Panc1 (cell line): Measurements from ENCODE around the gene MSH3. TPM values are rescaled to one million over a fixed set of nuclear protein-coding genes. Genes with fewer than 3 reads are reported as not detected.

ENCODE experiments used
- ATAC-seq: fragments of 200-7000 bp; cut with Tn5 transposase; 2 replicates; pipeline ENCODE4 v1.9.1; 2020; ENCODE audit warnings: mild to moderate bottlenecking, moderate library complexity
- BruUV-seq: library from RNA; stranded (reverse); fragments of 400-500 nt; replicated peaks from 2 replicates; lab custom pipeline; 2021; lab: Mats Ljungman, UMichigan
- CTCF ChIA-PET: fragments of 300-600 bp; sonication (Branson Sonifier 250); formaldehyde crosslinking; loops from one replicate; lab custom pipeline; 2022; ENCODE audit warnings: antibody characterized with exemption; lab: Charles Lee
- POLR2A ChIA-PET: fragments of 300-600 bp; sonication (Branson Sonifier 250); formaldehyde crosslinking; loops from one replicate; lab custom pipeline; 2022; ENCODE audit warnings: antibody characterized with exemption; lab: Charles Lee
- DNase-seq: peaks from one replicate; pipeline ENCODE4 v3.0.0-alpha.2; 2010; ENCODE audit warnings: low read depth, low spot score
- H3K27ac ChIP-seq: 2 replicates; pipeline ENCODE4 v1.5.1; 2011; ENCODE audit warnings: mild to moderate bottlenecking, low read length, inconsistent platforms
- H3K27me3 ChIP-seq: fragments of 200-500 bp; sonication (Bioruptor generic); 2 replicates; pipeline ENCODE4 v1.6.0; 2014; ENCODE audit warnings: low read length, inconsistent platforms; ENCODE audit not compliant: control insufficient read depth, insufficient read depth
- H3K36me3 ChIP-seq: fragments of 200-500 bp; sonication (Bioruptor generic); 2 replicates; pipeline ENCODE4 v1.5.1; 2014; ENCODE audit warnings: inconsistent platforms, mild to moderate bottlenecking, low read length, moderate library complexity; ENCODE audit not compliant: control insufficient read depth, insufficient read depth
- H3K4me1 ChIP-seq: 2 replicates; pipeline ENCODE4 v1.5.1; 2011; ENCODE audit warnings: inconsistent platforms, mild to moderate bottlenecking, low read length, moderate library complexity; ENCODE audit not compliant: control insufficient read depth, insufficient read depth
- H3K4me3 ChIP-seq, 2 experiments: 2 replicates each; pipeline ENCODE4 v1.5.1; 2011 to 2012; ENCODE audit warnings: low read depth in 2 of 2, low read length in 2 of 2, mild to moderate bottlenecking in 2 of 2, inconsistent platforms in 1 of 2, moderate library complexity in 1 of 2
- H3K9me3 ChIP-seq: fragments of 200-500 bp; sonication (Bioruptor generic); 2 replicates; pipeline ENCODE4 v1.5.1; 2014; ENCODE audit warnings: low read depth, mild to moderate bottlenecking, inconsistent platforms, low read length, moderate library complexity; ENCODE audit not compliant: control insufficient read depth, insufficient read depth
- POLR2AphosphoS5 ChIP-seq: IDR thresholded peaks from 2 replicates; pipeline ENCODE4 v1.6.1; 2012; ENCODE audit warnings: mild to moderate bottlenecking, low read depth, low read length, moderate library complexity
- SIN3A ChIP-seq: IDR thresholded peaks from 2 replicates; pipeline ENCODE4 v1.6.1; 2012; ENCODE audit warnings: low read depth, mild to moderate bottlenecking, low read length, moderate library complexity, borderline replicate concordance; ENCODE audit not compliant: insufficient read depth
- TCF7L2 ChIP-seq: IDR thresholded peaks from 2 replicates; pipeline ENCODE4 v1.6.1; 2011; ENCODE audit warnings: mild to moderate bottlenecking, low read depth, low read length, inconsistent platforms
- in situ Hi-C: cut with HindIII; loops from 2 replicates; pipeline ENCODE4 v1.10.0; 2016; ENCODE audit warnings: low sequenced_read_pairs, low pct_unique_long_range_greater_than_20kb
- intact Hi-C: fragments of 100-400 bp; cut with micrococcal nuclease; formaldehyde crosslinking; loops from one replicate; pipeline ENCODE4 v1.10.0; 2022; ENCODE audit not compliant: unreplicated experiment
- total RNA-seq: library from RNA; stranded (reverse); gene quantifications from one replicate; pipeline ENCODE4 v1.2.1, GENCODE V29; 2021; ENCODE audit not compliant: unreplicated experiment
- TF ChIP-seq, protein P1 (sequence below), 2 experiments: IDR thresholded peaks; 2 replicates each; pipeline ENCODE4 v1.6.1; 2011 to 2012; ENCODE audit warnings: low read depth in 2 of 2, control low read depth in 1 of 2, low read length in 1 of 2, mild to moderate bottlenecking in 1 of 2, moderate library complexity in 1 of 2; ENCODE audit not compliant: insufficient read depth in 1 of 2
- TF ChIP-seq, protein P2 (sequence below): fragments of 450-650 bp; IDR thresholded peaks from 2 replicates; pipeline ENCODE4 v1.5.1; 2017; ENCODE audit warnings: mild to moderate bottlenecking

MSH3 gene
- total RNA-seq, 1 experiment from 2014 or later = 18.9 TPM

DNA sequence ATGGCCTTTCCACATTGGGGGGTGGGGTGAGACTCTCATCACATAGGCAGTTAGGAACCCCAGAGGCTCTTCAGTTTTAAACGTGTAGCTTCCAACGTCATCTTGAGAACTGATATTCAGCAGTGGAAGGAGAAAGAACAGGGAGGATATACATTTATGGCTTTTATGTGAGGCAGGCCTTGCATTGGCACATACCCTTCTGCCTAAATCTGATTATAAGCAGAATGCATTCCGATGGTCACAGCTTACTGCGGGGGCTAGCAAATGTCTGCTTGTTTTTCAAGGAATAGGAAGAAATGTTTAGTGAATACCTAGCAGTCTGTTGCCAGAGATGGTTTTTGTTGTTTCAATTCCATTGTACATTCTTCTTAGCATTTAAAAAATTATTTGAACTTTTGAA lies 99.3 kb downstream of the MSH3 start:
- in situ Hi-C loops (no loop called here), intact Hi-C loops (no loop called here)
- no TSS peak for BruUV-seq
- DNase-seq (no peak), ATAC-seq (no peak)
- CTCF ChIA-PET = no interaction called here
- Histone ChIP-seq H3K4me1 (no peaks in the 10 kb centered on the region), H3K9me3 (no peaks in the 10 kb centered on the region), H3K27ac (no peak overlapping the region), H3K36me3 (no peaks in the 10 kb centered on the region), H3K4me3 (no peak overlapping the region), H3K27me3 (no peaks in the 10 kb centered on the region)
- TF ChIP-seq, protein P1, sequence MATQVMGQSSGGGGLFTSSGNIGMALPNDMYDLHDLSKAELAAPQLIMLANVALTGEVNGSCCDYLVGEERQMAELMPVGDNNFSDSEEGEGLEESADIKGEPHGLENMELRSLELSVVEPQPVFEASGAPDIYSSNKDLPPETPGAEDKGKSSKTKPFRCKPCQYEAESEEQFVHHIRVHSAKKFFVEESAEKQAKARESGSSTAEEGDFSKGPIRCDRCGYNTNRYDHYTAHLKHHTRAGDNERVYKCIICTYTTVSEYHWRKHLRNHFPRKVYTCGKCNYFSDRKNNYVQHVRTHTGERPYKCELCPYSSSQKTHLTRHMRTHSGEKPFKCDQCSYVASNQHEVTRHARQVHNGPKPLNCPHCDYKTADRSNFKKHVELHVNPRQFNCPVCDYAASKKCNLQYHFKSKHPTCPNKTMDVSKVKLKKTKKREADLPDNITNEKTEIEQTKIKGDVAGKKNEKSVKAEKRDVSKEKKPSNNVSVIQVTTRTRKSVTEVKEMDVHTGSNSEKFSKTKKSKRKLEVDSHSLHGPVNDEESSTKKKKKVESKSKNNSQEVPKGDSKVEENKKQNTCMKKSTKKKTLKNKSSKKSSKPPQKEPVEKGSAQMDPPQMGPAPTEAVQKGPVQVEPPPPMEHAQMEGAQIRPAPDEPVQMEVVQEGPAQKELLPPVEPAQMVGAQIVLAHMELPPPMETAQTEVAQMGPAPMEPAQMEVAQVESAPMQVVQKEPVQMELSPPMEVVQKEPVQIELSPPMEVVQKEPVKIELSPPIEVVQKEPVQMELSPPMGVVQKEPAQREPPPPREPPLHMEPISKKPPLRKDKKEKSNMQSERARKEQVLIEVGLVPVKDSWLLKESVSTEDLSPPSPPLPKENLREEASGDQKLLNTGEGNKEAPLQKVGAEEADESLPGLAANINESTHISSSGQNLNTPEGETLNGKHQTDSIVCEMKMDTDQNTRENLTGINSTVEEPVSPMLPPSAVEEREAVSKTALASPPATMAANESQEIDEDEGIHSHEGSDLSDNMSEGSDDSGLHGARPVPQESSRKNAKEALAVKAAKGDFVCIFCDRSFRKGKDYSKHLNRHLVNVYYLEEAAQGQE (IDR thresholded peaks at IDR 0.05; ENCODE audit: insufficient read depth in 1 of 2, low read depth in 2 of 2, low read length in 1 of 2) = no peak
- no peak for TF ChIP-seq SIN3A
- TF ChIP-seq TCF7L2 = no peak
- no peak for TF ChIP-seq POLR2AphosphoS5
- TF ChIP-seq, protein P2, sequence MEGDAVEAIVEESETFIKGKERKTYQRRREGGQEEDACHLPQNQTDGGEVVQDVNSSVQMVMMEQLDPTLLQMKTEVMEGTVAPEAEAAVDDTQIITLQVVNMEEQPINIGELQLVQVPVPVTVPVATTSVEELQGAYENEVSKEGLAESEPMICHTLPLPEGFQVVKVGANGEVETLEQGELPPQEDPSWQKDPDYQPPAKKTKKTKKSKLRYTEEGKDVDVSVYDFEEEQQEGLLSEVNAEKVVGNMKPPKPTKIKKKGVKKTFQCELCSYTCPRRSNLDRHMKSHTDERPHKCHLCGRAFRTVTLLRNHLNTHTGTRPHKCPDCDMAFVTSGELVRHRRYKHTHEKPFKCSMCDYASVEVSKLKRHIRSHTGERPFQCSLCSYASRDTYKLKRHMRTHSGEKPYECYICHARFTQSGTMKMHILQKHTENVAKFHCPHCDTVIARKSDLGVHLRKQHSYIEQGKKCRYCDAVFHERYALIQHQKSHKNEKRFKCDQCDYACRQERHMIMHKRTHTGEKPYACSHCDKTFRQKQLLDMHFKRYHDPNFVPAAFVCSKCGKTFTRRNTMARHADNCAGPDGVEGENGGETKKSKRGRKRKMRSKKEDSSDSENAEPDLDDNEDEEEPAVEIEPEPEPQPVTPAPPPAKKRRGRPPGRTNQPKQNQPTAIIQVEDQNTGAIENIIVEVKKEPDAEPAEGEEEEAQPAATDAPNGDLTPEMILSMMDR = no peak
- POLR2A ChIA-PET = interaction anchor here (0.6 to 0.7 kb wide), 2 partner anchors 171 to 800 kb away, joined by 3 to 4 read pairs; no protein-coding TSS in a partner anchor

DNA sequence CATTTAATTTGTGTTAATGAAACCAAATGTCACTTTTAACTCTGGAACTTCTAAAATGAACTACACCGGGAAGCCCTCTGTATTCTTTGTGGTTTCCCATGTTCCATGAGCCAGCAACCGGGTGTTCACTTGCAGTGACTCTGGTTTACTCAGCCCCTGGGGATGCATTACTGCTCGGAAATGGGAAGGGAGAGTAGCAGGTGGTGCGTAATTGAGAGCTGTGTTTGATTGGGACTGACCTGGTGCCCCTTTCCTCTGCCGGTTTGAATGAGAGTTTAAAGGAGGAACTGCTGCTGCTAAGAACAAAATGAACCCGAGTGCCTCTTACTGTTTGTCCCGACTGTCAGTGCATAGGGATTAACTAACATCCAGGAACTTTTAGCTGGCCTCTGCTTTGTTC lies 100.4 kb downstream of the MSH3 start:
- Histone ChIP-seq H3K27ac (no peak overlapping the region), H3K9me3 (no peaks in the 10 kb centered on the region), H3K36me3 (no peaks in the 10 kb centered on the region), H3K27me3 (no peaks in the 10 kb centered on the region), H3K4me1 (no peaks in the 10 kb centered on the region), H3K4me3 (no peak overlapping the region)
- POLR2A ChIA-PET = no interaction called here
- CTCF ChIA-PET = no interaction called here
- no peak for TF ChIP-seq TCF7L2
- TF ChIP-seq, protein P2 = no peak
- TF ChIP-seq, protein P1 (IDR thresholded peaks at IDR 0.05; ENCODE audit: insufficient read depth in 1 of 2, low read depth in 2 of 2, low read length in 1 of 2) = no peak
- TF ChIP-seq SIN3A = no peak
- TF ChIP-seq POLR2AphosphoS5 = no peak
- in situ Hi-C loops (no loop called here), intact Hi-C loops (no loop called here)
- DNase-seq (no peak), ATAC-seq (no peak)
- BruUV-seq = no TSS peak
